Prostate gland (tissue), 2 donors: ENCODE data around the gene GABRA1. TPM values are rescaled to one million over a fixed set of nuclear protein-coding genes. Genes with fewer than 3 reads are reported as not detected.

Experiments used
- DNase-seq: peaks from one replicate; pipeline ENCODE4 v3.0.0-alpha.2; 2019; ENCODE audit warnings: low spot score
- H3K27ac ChIP-seq, 2 donors: fragments of 200-600 bp; sonication (generic); 2 replicates each; pipeline ENCODE4 v1.5.1; 2017 to 2019
- H3K27me3 ChIP-seq: fragments of 200-600 bp; sonication (generic); replicated peaks from 2 replicates; pipeline ENCODE4 v1.5.1; 2019; ENCODE audit not compliant: insufficient read depth
- H3K36me3 ChIP-seq, 2 donors: fragments of 200-600 bp; sonication (generic); 1 replicate in 1 of 2; 2 replicates in 1 of 2; pipeline versions ENCODE4 v1.5.1 to v1.8.1; 2017 to 2019
- H3K4me1 ChIP-seq: fragments of 200-600 bp; sonication (generic); replicated peaks from 2 replicates; pipeline ENCODE4 v1.5.1; 2019
- H3K4me3 ChIP-seq, 2 donors: fragments of 200-600 bp; sonication (generic); 2 replicates each; pipeline ENCODE4 v1.5.1; 2017 to 2019
- H3K9me3 ChIP-seq: fragments of 200-600 bp; sonication (generic); 2 replicates; pipeline ENCODE4 v1.5.1; 2017
- POLR2A ChIP-seq: fragments of 450-650 bp; IDR thresholded peaks from one replicate; pipeline ENCODE4 v1.6.1; 2016; ENCODE audit warnings: antibody characterized with exemption, mild to moderate bottlenecking
- POLR2AphosphoS5 ChIP-seq: sonication (generic); formaldehyde crosslinking; IDR thresholded peaks from one replicate; pipeline ENCODE4 v1.6.1; 2017; ENCODE audit warnings: antibody characterized with exemption
- WGBS: methylation state at CpG from one replicate; pipeline ENCODE4 v1.1.5; 2018; 5-methylcytosine and 5-hydroxymethylcytosine counted together
- intact Hi-C: fragments of 100-400 bp; cut with DNase I; formaldehyde crosslinking; loops from one replicate; pipeline ENCODE4 v1.14.2; 2022
- total RNA-seq, 2 donors: library from RNA; depleted of rRNA; stranded (reverse); fragments of >200 nt; gene quantifications; one replicate each; pipeline ENCODE4 v1.1.0, GENCODE V29; 2016
- TF ChIP-seq, protein P1 (sequence below), 4 experiments: fragments of 200-600 bp in 2 of 4; fragments of 450-650 bp in 2 of 4; sonication (generic) in 2 of 4; IDR thresholded peaks; 1 replicate in 3 of 4; 2 replicates in 1 of 4; pipeline ENCODE4 v1.5.1; 2016 to 2019; ENCODE audit warnings: antibody characterized with exemption in 4 of 4, mild to moderate bottlenecking in 2 of 4, moderate library complexity in 2 of 4

The GABRA1 gene
- total RNA-seq, 2 donors from 2014 or later, result 0.23 to 0.77 TPM

DNA sequence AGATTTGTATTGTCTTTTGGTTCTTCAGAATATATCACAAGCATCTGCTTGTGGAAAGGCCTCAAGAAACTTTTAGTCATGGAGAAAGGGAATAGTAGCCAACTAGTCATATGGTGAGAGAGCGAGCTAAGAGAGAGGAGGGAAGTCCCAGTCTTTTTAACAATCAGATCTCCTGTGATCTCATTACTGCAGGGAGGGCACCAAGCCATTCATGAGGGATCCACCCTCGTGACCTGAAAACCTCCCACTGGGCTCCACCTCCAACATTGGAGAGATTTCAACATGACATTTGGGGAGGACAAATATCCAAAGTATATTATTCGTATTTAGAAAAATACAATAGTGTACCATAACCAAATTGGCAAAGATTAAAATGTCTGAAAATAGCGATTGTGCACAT lies 99.0 kb downstream of the GABRA1 start:
- WGBS, result 79% methylated on average over 4 of the region's 4 CpGs
- Histone ChIP-seq H3K27me3 (no peaks in the 10 kb centered on the region), H3K4me1 (no peaks in the 10 kb centered on the region), H3K27ac (no peak overlapping the region), H3K36me3 (no peaks in the 10 kb centered on the region), H3K9me3 (no peaks in the 10 kb centered on the region), H3K4me3 (no peak overlapping the region)
- intact Hi-C loops, result no loop called here
- TF ChIP-seq, protein P1, sequence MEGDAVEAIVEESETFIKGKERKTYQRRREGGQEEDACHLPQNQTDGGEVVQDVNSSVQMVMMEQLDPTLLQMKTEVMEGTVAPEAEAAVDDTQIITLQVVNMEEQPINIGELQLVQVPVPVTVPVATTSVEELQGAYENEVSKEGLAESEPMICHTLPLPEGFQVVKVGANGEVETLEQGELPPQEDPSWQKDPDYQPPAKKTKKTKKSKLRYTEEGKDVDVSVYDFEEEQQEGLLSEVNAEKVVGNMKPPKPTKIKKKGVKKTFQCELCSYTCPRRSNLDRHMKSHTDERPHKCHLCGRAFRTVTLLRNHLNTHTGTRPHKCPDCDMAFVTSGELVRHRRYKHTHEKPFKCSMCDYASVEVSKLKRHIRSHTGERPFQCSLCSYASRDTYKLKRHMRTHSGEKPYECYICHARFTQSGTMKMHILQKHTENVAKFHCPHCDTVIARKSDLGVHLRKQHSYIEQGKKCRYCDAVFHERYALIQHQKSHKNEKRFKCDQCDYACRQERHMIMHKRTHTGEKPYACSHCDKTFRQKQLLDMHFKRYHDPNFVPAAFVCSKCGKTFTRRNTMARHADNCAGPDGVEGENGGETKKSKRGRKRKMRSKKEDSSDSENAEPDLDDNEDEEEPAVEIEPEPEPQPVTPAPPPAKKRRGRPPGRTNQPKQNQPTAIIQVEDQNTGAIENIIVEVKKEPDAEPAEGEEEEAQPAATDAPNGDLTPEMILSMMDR (IDR thresholded peaks at IDR 0.05), result no peak
- TF ChIP-seq POLR2A (no peak), POLR2AphosphoS5 (no peak)
- no peak for DNase-seq

Other genes with a start within 250 kb of the GABRA1 start
- 1 to 10 TPM in 1 of 2 donors, not detected in 1; 6.1 TPM for gene GABRA6, start 162.4 kb upstream of the GABRA1 start, total RNA-seq
- gene GABRG2, start 219.7 kb downstream of the GABRA1 start, total RNA-seq, result under 1 TPM in 1 of 2 donors, not detected in 1; 0.68 TPM